ENCODE data around the gene LPP. TPM values are rescaled to one million over a fixed set of nuclear protein-coding genes. Genes with fewer than 3 reads are reported as not detected.
"Not testable (repeated sequence)": the region's sequence is repeated elsewhere in the genome, so short reads cannot be mapped to it uniquely, and the experiment has no call there.

The LPP gene
- total RNA-seq, 3 donors from 2014 or later (not counting 1 experiment from before 2014, with no cell fraction given) = 137 to 163 (median 149) TPM

DNA sequence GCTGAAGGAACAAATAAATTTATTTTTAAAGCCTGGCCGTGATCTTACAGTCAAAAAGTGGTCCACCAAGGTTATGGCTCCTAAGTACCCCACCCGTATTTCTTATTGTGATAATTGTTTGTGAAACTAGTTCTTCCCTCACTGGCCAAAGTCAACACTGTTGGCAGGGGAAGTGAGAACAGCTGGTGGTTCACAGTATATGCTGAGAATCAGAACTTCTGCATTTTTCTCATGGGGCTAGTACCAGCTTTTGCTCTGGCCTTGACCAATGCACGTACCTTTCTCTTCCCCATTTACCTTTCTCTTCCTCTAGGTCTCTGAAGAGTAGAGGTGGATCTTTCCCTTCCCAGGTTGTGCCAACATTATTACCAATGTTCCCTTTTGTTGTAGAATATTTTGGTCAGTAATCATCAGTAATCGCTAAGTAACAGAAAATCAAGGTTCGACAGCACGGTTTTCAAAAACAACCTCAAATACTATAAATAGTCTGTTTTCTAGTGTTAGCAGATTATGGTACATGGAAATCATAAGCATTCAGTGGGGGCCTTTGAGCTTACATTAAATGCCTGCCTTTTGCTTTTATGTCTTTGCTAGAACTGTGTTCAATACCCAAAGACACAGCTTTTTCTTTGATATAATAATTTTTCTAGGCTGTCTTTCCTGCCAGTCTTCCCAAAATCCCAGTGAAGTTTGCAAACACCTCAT lies 268.0 kb downstream of the LPP start:
- peak overlapping the region; percentile 68 to 80 for H3K27ac Mint-ChIP-seq
- ATAC-seq = peak; percentile 54 to 80 (median 73)

DNA sequence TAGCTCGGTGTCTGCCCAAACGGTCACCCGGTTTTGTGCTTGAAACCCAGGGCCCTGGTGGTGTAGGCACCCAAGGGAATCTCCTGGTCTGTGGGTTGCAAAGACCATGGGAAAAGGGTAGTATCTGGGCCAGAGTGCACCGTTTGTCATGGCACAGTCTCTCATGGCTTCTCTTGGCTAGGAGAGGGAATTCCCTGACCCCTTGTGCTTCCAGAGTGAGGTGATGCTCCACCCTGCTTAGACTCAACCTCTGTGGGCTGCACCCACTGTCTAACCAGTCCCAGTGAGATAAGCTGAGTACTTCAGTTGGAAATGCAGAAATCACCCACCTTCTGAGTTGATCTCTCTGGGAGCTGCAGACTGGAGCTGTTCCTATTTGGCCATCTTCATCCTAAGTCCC lies 274.0 kb downstream of the LPP start:
- H3K36me3 ChIP-seq (ENCODE audit: control insufficient read depth, insufficient read depth, low read length); H3K27ac ChIP-seq (ENCODE audit: low read length); DNase-seq; H3K9me3 ChIP-seq (ENCODE audit: control insufficient read depth, insufficient read depth, low read length); intact Hi-C loops (cut with micrococcal nuclease); H3K4me3 ChIP-seq (ENCODE audit: low read length); H3K27ac Mint-ChIP-seq; H3K4me3 Mint-ChIP-seq; ATAC-seq; H3K4me1 ChIP-seq (ENCODE audit: control insufficient read depth, insufficient read depth, low read length); H3K36me3 Mint-ChIP-seq; H3K27me3 ChIP-seq (ENCODE audit: control insufficient read depth, insufficient read depth, low read length); H3K27me3 Mint-ChIP-seq (ENCODE audit: low read depth in 2 of 2); H3K9me3 Mint-ChIP-seq: not testable (repeated sequence)
- H3K4me1 Mint-ChIP-seq = peaks cover 32 to 50% of the 10 kb centered on the region in 2 donors
- 92% methylated on average over 4 of the region's 4 CpGs for WGBS (ENCODE audit: insufficient coverage)

More for the DNA sequence above, 268.0 kb downstream of the LPP start:
- Mint-ChIP-seq H3K27me3 (ENCODE audit: low read depth in 2 of 2) (no peaks in the 10 kb centered on the region), H3K4me1 (peaks cover 62 to 63% of the 10 kb centered on the region in 2 donors), H3K4me3 (peak overlapping the region; percentile 18), H3K36me3 (peaks cover 5% of the 10 kb centered on the region), H3K9me3 (peaks cover 2 to 4% of the 10 kb centered on the region in 2 donors)
- Histone ChIP-seq H3K4me3 (ENCODE audit: low read length) (no peak overlapping the region), H3K27me3 (ENCODE audit: control insufficient read depth, insufficient read depth, low read length) (no peaks in the 10 kb centered on the region), H3K36me3 (ENCODE audit: control insufficient read depth, insufficient read depth, low read length) (no peaks in the 10 kb centered on the region), H3K27ac (ENCODE audit: low read length) (peak overlapping the region; percentile 76), H3K9me3 (ENCODE audit: control insufficient read depth, insufficient read depth, low read length) (no peaks in the 10 kb centered on the region), H3K4me1 (ENCODE audit: control insufficient read depth, insufficient read depth, low read length) (peaks cover 8% of the 10 kb centered on the region)
- WGBS (ENCODE audit: insufficient coverage) = 50% methylated on average over 2 of the region's 6 CpGs
- intact Hi-C loops (cut with micrococcal nuclease) = no loop called here
- no peak for DNase-seq
- TF ChIP-seq, protein P1, sequence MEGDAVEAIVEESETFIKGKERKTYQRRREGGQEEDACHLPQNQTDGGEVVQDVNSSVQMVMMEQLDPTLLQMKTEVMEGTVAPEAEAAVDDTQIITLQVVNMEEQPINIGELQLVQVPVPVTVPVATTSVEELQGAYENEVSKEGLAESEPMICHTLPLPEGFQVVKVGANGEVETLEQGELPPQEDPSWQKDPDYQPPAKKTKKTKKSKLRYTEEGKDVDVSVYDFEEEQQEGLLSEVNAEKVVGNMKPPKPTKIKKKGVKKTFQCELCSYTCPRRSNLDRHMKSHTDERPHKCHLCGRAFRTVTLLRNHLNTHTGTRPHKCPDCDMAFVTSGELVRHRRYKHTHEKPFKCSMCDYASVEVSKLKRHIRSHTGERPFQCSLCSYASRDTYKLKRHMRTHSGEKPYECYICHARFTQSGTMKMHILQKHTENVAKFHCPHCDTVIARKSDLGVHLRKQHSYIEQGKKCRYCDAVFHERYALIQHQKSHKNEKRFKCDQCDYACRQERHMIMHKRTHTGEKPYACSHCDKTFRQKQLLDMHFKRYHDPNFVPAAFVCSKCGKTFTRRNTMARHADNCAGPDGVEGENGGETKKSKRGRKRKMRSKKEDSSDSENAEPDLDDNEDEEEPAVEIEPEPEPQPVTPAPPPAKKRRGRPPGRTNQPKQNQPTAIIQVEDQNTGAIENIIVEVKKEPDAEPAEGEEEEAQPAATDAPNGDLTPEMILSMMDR (IDR thresholded peaks at IDR 0.05) = no peak

DNA sequence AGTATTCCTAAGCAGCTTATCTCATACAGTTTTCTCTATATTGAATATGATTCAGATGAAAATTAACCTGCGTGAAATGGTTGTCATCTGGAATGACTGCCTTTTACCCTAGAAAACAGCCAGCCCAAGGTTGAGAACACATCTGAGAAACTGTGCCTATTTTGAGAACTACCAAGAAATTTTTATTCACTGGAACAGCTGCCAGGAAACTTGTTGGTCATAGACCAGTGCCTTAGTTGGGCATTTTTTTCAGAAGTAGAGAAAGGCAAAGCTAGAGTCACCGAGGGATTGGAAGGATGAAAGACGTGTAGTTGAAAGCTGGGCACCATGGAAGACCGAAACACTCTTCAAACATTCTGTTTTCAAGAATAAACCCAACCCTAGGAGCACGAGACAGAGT lies 277.1 kb downstream of the LPP start:
- H3K27ac Mint-ChIP-seq = no peak overlapping the region
- H3K4me1 ChIP-seq (ENCODE audit: control insufficient read depth, insufficient read depth, low read length) = peaks cover 3% of the 10 kb centered on the region
- ATAC-seq = no peak
- no peak overlapping the region for H3K4me3 ChIP-seq (ENCODE audit: low read length)
- no peaks in the 10 kb centered on the region for H3K27me3 ChIP-seq (ENCODE audit: control insufficient read depth, insufficient read depth, low read length)
- H3K27ac ChIP-seq (ENCODE audit: low read length) = peak overlapping the region; percentile 4
- TF ChIP-seq, protein P1 (IDR thresholded peaks at IDR 0.05) = no peak
- no peaks in the 10 kb centered on the region for H3K27me3 Mint-ChIP-seq (ENCODE audit: low read depth in 2 of 2)
- no peaks in the 10 kb centered on the region for H3K9me3 ChIP-seq (ENCODE audit: control insufficient read depth, insufficient read depth, low read length)
- intact Hi-C loops (cut with micrococcal nuclease) = no loop called here
- peaks cover 23 to 32% of the 10 kb centered on the region in 2 donors for H3K4me1 Mint-ChIP-seq
- no peaks in the 10 kb centered on the region for H3K36me3 ChIP-seq (ENCODE audit: control insufficient read depth, insufficient read depth, low read length)
- WGBS (ENCODE audit: insufficient coverage) = 67% methylated on average over 3 of the region's 5 CpGs
- H3K36me3 Mint-ChIP-seq = peaks cover 5% of the 10 kb centered on the region
- no peak overlapping the region for H3K4me3 Mint-ChIP-seq
- DNase-seq = no peak
- H3K9me3 Mint-ChIP-seq = no peaks in the 10 kb centered on the region

DNA sequence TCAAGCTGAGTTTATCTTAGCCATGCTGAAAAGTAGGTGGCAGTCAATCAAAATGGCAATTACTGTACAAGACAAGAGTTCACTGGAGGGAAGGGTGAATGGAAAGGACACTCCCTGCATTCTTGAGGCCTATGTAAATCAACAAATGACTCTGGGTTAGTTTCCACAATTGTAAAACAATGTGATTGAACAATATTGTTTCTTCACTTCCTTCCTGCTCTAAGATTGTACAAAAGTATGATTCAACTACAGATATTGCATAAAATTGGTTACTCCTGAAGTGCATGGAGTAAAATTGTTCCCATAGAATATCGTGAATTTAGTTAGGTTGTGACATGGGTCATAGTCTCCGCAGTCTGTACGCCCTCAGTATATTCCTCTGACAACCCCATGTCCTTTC lies 277.6 kb downstream of the LPP start:
- H3K36me3 ChIP-seq (ENCODE audit: control insufficient read depth, insufficient read depth, low read length) = no peaks in the 10 kb centered on the region
- Mint-ChIP-seq H3K27ac (no peak overlapping the region), H3K4me3 (no peak overlapping the region), H3K9me3 (no peaks in the 10 kb centered on the region), H3K4me1 (peaks cover 23 to 30% of the 10 kb centered on the region in 2 donors), H3K27me3 (ENCODE audit: low read depth in 2 of 2) (no peaks in the 10 kb centered on the region), H3K36me3 (peaks cover 4% of the 10 kb centered on the region)
- H3K4me1 ChIP-seq (ENCODE audit: control insufficient read depth, insufficient read depth, low read length) = peaks cover 3% of the 10 kb centered on the region
- H3K27ac ChIP-seq (ENCODE audit: low read length) = peak overlapping the region; percentile 4
- H3K9me3 ChIP-seq (ENCODE audit: control insufficient read depth, insufficient read depth, low read length) = no peaks in the 10 kb centered on the region
- H3K27me3 ChIP-seq (ENCODE audit: control insufficient read depth, insufficient read depth, low read length) = no peaks in the 10 kb centered on the region
- ATAC-seq (peak in 2 of 3 donors; percentile 21 to 32), DNase-seq (no peak)
- TF ChIP-seq, protein P1 (IDR thresholded peaks at IDR 0.05) = no peak
- WGBS (ENCODE audit: insufficient coverage) = no CpG with 5 or more reads among the region's 3 CpGs
- H3K4me3 ChIP-seq (ENCODE audit: low read length) = no peak overlapping the region
- intact Hi-C loops (cut with micrococcal nuclease) = no loop called here
